Transverse colon (tissue), 4 donors: ENCODE results near the gene VARS1.

Source experiments
- EP300 ChIP-seq: sonication (generic); formaldehyde crosslinking; IDR thresholded peaks from one replicate; pipeline ENCODE4 v1.6.1; 2017; ENCODE audit warnings: antibody characterized with exemption, low read depth
- POLR2A ChIP-seq: fragments of 450-650 bp; IDR thresholded peaks from one replicate; pipeline ENCODE4 v1.6.1; 2016; ENCODE audit warnings: antibody characterized with exemption, mild to moderate bottlenecking, moderate library complexity
- POLR2AphosphoS5 ChIP-seq, 3 donors: sonication (generic); formaldehyde crosslinking; IDR thresholded peaks; one replicate each; pipeline ENCODE4 v1.6.1; 2016; ENCODE audit warnings: antibody characterized with exemption in 3 of 3
- TF ChIP-seq, protein P1 (sequence below), 5 experiments: fragments of 200-600 bp in 3 of 5; fragments of 450-650 bp in 2 of 5; sonication (generic) in 3 of 5; IDR thresholded peaks; 1 replicate in 2 of 5; 2 replicates in 3 of 5; pipeline ENCODE4 v1.5.1; 2016 to 2017; ENCODE audit warnings: antibody characterized with exemption in 5 of 5, inconsistent platforms in 3 of 5, mild to moderate bottlenecking in 2 of 5, moderate library complexity in 1 of 5

DNA sequence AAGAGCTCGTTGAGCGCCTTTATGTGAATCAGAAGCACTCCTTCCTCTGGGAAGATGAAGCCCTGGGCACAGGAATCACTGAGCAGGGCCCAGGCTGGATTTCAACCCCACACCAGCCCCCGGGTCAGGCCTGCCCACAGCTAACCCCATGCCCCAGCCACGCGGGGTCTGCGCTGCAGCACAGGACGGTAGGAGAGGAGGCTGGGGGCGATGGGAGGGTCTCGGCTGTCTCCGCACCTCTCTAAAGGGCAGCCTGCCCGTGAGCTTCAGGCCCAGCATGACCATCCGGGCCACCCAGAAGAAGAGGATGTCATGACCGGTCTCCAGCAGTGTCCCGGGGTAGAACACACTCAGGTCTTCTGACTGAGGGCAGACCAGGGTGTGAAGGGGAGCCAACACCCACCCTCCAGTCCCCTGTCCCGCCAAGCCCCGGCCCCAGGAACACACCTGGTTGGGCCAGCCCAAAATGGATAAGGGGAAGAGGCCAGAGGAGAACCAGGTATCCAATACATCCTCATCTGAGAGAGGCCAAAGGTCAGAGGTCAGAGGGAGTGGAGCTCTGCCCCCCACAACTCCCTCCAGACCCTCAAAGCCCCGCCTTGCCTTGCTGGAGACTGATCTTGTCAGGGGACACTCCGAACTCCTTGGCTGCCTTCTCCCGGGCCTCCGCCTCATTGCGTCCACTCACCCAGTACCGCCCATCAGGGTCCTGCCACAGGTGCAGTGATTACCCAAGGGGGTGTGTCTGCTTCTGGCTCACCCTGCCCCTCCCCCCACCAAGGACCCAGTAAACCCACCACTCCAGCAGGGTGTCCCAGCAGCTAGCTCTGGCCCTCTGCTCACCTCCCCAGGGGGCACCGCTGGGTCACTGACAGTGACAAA is 14.1 kb downstream of the VARS1 start:
- TF ChIP-seq POLR2AphosphoS5 (IDR thresholded peaks at IDR 0.05) (no peak), POLR2A (no peak), EP300 (no peak)
- TF ChIP-seq, protein P1, sequence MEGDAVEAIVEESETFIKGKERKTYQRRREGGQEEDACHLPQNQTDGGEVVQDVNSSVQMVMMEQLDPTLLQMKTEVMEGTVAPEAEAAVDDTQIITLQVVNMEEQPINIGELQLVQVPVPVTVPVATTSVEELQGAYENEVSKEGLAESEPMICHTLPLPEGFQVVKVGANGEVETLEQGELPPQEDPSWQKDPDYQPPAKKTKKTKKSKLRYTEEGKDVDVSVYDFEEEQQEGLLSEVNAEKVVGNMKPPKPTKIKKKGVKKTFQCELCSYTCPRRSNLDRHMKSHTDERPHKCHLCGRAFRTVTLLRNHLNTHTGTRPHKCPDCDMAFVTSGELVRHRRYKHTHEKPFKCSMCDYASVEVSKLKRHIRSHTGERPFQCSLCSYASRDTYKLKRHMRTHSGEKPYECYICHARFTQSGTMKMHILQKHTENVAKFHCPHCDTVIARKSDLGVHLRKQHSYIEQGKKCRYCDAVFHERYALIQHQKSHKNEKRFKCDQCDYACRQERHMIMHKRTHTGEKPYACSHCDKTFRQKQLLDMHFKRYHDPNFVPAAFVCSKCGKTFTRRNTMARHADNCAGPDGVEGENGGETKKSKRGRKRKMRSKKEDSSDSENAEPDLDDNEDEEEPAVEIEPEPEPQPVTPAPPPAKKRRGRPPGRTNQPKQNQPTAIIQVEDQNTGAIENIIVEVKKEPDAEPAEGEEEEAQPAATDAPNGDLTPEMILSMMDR (IDR thresholded peaks at IDR 0.05): no peak
